NCI-H345 treated with DMSO at 0.1 percent for 48 hours (cell line): ENCODE data around the gene TOP3B.
A peak's percentile ranks its signal among the peaks of the same experiment; 100 is the strongest.
"Not testable (repeated sequence)": the region's sequence is repeated elsewhere in the genome, so short reads cannot be mapped to it uniquely, and the experiment has no call there.

Source experiments
- DNase-seq: peaks from one replicate; lab custom pipeline; 2025; ENCODE audit not compliant: unreplicated experiment; lab: John Stamatoyannopoulos, UW

Gene TOP3B

DNA sequence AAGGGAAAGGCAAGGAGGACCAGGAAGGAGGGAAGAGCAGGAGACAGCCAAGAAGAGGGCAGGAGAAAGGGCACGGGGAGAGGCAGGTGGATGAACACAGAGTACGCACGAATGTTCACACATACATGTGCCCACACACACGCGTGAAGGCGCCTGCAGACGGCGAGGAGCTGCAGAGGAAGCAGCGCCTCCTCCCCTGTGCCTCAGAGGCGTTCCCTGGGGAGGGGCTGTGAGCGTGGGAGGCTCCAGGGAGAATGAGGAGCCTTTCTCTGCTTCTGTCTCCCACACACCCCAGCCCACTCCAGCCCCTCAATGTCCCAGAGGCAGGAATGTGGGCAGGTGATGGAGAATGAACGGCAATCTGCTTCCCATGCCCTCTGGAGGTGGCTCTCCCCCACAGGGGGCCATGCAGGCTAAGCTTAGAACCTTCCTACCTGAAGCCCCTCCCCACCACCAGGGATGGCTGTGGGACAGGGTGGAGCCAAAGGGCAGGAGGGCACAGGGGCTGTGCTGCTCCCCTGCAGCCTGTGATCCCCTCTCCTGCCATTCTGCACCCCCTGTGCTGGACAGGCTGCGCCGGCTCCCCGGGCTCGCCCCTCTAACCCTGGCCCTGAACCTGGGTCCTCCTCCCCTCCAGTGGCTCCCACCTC is 55.3 kb downstream of the TOP3B start:
- DNase-seq, result no peak

DNA sequence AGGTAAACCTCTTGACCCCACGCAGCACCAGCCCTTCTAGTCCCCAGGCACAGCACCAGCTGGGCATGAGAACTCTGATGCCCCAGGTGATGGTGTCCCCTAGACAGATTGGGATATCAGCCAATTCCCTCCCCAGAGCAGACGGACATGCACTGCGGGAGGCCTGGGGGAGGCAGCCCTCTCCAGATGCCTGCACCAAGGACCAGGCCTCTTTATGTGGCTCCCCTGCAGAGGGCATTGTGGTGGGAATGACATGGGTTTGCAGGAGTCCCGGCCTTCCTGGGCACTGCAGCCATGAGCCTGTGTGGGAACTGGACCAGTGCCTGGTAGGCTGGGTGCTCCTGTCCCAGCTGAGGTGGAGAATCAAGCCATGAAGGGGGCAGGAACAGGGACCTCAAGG is 55.9 kb downstream of the TOP3B start:
- DNase-seq, result peak; percentile 12

DNA sequence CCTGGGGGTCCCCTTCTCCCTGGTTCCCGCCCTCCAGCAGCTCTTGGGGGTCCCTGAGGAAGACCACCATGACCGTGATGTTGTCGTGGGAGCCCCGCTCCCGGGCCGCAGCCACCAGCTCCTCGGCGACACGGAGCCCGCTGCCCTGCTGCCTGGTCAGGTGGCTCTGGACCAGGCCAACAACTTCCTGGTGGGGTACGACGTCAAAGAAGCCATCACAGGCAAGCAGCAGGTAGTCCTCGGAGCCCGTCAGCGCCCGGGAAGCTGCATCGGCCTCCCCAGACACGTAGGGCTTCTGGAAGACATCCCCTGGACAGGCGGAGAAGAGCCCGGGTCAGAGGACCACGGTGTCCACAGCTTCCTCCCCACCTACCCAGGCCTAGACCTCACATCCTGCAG is 59.4 kb downstream of the TOP3B start:
- no peak for DNase-seq

DNA sequence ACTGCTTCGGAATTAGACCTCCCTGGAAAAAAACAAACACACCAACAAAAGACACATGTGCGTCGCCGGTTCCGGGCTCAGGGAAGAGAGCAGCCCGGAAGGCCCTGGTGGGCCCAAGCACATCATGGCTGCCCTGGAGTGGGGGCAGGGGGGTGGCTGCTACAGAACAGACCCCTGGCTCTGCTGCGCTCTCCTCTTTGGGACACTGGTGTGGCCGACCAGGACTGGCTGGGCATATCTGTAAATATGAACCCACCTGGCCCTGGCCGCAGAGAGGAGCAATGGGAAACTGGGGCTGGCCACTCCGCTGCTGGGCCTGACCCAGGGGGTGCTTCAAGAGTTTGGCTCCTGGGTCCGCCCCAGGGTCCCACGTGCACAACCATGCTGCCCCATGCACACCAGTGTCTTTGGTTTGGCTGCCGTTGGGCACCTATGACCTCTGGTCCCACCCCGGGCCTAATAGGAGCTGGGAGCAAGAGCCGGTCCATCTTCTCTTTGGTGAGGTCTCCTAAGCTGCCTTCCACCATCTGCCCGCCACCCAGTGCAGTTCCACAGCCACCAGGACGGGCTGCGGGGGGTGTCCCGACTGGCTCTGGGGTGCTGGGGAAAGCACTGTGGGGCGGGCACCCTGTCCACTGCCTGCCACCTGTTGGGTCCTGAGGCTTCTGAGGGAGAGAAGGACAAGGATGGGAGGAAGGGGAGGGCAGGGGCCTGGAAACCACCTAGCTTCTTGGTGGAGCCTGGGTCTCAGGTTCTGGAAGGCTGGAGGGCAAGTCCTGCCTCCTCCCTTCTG is 60.0 kb downstream of the TOP3B start:
- no peak for DNase-seq

DNA sequence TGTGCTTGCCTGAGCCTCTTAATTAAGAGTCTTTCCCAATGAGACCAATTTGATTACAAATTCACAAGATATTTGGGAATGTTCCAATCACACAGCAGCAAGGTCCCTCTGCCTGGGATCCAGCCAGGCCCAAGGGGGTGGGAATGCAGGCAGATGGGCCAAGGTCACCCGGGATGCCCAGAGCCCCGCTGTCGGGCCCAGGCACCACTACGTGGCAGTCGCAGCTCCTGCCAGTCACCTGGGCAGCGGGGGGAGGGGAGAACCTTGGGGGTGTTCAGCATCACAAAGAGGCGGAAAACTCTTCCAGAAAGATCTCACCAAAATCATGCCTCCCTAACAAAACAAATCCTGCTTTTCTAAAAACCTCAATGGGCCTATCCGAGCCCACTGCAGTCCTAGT is 60.9 kb downstream of the TOP3B start:
- no peak for DNase-seq

DNA sequence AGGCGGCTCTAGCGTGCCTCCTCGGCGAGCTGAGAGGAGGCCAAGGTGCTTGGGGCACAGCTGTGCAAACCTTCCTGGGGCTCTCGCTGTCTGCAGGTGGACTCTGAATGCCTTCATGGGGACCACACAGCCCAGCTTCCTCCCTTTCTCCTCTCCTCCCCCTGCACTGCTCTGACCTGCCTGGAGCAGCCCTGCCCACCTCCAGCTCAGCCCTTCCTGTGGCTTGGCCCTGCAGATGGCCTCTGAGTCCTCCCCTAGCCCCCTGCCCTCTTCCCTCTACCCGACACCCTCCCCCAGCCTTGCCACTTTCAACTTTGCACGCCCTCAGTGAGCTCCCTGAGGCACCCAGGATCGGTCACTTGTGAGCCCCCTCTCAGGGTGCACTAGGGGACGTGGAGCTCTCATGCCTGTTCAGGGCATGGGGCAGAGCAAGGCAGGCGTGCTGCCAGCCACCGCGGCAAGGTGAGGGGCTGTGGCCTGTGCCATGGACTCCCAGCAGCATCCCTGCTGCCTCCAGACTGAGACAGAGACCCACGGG is 61.3 kb downstream of the TOP3B start:
- no peak for DNase-seq

DNA sequence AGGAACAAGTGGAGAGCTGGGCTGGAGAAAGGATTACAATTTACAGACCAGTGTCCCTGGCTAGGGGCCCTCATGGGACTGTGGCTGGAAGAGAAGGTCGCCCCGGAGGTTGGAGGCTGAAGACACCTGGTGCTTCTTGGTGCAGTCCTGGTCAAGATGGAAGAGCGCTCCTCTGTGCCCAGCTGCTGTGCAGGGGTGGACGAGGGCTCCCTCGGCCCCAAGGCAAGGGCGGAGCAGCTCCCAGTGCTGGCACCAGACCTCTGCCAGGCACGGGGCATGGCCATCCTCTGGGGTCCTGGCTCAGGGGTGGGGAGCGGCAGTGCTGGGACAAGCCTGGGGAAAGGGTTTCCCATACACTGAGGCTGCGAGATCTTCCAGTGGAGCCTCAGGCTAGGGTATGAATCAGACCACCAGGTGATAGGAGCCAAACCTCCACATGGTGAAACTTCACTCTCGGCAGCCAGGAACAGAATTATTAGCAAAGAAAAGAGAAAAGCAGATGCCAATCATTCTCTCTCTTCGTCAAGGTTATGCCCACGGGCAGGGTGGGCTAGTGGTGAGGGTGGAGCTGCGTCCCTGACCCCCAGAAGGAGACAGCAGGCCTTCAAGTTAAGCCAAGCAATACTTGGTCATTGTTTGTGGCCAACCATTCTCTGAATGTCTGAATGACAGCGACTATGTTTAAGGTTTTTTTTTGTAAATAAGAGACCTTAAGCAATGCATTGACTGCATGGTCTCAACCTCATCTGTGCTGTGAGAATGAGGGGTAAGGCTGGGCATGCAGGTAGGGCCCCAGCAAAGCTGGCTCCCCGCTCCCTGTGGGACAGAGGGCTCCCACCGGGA is 62.0 kb downstream of the TOP3B start:
- DNase-seq, result no peak

DNA sequence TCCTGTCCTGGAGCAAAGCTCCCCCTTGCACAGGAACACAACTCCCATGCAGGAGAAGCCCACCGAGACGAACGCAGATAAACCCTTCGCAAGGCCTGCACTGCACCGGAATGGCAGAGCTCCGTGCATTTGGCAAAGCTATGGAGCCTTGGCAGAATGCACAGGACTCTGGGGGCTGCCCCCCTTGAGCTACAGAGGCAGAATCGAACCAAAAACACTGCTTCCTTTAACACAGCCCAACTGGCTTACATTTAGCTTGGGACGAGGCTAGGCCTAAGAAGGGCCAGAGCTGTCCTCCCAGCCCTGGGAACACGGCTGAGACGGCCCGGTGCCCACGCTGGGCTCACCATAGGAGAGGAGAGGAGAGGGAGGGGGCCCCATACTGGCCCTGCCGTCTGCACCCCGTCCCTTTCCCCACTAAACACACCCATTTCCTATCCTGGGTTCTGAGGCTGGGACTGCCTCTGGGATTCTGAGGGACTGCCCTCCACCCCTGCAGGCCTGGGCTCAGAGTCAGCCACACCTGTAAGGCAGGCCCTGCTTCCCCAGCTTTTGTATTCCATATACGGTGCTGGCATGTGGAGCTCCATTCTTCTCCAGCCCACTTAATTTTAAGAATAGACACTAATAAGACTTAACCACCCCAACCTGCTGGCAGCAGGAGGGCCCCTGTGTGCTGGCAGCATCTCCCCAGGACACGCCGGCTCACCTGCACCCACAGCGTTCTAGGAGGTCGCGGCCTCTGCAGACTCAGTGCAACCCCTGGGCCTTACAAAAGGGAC is 62.9 kb downstream of the TOP3B start:
- DNase-seq, result no peak

DNA sequence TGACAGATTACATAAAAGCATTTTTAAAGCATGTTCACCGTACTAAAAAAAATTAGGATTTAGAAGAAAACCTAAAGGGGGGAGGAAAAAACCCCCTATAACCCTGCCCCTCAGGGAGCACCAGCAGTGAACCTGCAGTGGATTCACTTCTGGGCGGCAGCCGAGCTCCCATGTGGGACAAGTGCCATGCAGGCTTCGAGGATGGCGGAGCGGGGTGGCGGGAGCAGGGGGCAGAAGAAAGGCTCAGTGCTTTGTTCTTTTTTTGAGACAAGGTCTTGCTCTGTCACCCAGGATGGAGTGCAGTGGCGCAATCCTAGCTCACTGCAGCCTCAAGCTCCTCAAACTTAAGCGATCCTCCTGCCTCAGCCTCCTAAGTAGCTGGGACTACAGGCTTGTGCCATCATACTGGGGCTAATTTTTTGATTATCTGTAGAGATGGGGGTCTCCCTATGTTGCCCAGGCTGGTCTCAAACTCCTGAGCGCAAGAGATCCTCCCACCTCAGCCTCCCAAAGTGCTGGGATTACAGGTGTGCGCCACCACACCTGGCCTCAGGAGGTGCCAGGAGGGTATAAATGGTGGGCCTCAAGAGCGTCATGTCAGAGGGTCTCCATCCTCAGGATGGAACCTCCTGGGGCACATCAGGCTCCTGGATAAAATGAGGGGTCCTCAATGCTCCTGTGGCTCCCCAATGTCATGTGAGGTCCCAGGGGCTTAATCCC is 64.0 kb downstream of the TOP3B start:
- DNase-seq, result no peak

DNA sequence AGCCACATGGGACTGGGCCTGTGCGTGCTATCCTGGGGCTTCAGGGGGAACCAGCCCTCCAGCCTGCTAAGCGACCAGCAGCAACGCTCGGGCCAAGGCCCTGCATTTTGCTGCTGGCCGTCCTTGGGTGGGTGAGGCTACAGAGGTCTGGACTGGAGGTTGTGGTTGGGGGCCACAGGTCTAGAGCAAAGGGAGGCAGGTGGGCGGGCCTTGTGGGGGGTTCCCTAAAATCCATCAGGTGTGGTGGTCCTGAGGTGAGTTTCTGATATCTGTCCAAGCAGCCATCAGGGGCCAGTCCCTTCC is 64.7 kb downstream of the TOP3B start:
- DNase-seq, result no peak

DNA sequence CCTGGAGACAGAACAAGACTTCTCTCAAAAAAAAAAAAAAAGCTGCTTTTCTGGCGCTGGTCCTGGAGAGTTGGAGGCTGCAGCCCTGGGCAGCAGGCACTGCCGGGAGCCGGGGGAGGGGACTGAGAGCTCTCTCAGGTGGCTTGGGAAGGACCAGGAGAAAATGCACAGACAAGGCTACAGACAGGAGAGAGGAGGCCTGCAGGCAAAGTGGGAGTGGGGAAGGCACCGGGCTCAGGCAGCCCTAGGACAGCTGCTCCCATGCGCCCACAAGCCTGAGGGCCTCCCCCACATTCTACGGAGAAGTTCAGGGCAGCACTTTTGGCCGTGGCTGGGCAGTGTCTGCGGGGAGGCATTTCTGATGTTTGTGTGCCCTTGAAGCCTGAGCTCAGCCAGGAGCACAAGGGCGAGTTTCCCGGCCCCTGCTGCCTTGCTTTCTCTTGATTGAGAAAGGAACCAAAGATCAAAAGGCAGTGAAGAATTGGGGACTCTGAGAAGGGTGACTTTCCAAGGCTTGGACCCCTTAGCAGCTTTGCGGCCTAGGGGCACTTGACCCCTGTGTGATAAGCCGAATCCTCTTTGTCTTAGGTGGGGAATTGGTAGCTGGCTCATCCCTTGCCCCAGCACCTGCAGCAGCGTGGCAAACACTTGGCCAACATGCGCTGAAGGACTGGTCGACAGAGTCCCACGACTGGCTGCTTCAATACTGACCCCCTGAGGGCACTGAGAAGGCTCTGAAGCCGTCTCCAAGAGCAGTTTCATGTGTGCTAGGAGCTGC is 65.2 kb downstream of the TOP3B start:
- DNase-seq, result no peak

DNA sequence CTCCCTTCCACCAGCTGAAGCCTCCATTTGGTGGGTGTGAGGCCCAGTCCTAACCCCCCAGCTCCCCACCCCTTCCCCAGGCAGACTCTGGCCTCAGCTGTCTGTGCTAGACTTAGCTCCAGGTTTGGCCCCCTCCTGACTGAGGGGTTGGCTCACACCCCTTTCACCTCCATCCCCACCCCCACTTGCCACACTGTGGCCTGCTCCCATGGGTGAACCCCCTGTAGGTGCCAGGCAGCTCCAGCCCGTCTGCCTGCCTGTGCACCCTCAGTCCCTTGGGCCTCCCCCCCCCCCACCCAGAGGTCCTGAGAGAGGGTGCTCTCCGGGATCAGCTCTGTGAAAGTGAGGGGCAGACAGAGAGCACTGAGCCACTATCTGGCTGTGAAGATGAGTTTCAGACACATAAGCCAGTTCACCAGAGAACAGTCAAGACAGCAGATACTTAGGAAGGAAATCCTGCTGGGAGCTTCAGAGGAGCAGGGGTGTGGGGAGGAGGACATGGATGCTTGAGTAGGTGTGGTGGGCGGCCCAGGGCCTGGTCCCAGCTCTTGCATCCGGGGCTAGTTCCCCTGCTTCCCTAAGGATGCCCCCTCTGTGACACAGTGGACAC is 66.2 kb downstream of the TOP3B start:
- no peak for DNase-seq

DNA sequence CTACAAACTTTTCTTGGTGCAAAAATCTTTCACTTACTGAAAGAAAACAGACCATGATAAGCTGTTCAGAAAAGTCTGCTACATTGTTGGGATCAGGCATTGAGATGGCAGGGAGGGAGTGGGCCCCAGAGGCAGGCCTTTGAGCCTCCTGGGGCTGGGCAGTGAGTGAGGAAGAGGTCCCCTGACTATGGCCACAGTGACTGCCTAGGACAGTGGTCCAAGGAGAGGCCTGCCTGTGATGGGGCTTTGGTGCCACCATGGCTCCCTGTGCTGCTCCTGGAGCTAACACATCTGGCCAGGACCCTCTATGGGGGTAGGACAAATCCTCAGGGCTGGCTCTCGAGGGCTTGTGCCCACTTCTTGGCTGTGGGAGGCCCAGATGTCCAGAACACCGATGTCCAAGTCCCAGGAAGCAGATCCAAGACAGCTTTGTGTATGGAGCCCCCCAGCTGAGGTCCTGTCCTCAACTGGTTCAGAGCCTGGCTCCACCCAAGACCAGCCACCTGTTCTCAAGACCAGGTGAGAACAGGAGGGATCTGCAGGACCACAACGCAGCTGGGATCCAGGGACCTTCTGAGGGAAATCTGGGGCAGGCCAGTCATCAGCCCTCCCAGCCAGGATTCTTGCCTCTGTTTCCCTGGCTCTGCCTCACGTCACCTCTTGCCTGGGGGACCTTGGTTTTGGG is 66.8 kb downstream of the TOP3B start:
- DNase-seq, result no peak

DNA sequence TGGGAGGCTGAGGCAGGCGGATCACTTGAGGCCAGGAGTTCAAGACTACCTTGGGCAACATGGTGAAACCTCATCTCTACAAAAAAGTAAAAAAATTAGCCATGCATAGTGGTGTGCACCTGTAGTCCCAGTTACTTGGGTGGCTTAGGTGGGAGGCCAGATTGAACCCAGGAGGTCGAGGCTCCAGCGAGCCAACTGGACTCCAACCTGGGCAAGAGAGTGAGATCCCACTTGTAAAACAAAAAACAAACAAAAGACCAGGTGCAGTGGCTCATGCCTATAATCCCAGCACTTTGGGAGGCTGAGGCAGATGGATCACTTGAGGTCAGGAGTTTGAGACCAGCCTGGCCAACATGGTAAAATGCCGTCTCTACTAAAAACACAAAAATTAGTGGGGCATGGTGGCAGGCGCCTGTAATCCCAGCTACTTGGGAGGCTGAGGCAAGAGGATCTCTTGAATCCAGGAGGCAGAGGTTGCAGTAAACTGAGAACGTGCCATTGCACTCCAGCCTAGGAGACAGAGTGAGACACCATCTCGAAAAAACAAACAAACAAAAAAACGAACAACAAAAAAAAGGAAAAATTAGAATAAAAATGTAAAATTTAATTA is 68.4 kb downstream of the TOP3B start:
- DNase-seq, result not testable (repeated sequence)

DNA sequence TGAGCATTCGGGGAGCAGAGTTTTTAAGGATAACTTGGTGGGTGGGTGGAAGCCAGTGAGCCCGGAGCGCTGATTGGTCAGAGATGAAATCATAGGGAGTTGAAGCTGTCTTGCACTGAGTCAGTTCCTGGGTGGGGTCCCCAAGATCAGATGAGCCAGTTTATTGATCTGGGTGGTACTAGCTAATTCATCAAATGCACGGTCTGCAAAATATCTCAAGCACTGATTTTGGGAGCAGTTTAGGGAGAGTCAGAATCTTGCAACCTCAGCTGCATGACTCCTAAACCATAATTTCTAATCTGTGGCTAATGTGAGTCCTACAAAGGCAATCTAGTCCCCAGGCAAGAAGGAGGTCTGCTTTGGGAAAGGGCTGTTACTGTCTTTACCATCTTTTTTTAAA is 72.2 kb downstream of the TOP3B start:
- not testable (repeated sequence) for DNase-seq

DNA sequence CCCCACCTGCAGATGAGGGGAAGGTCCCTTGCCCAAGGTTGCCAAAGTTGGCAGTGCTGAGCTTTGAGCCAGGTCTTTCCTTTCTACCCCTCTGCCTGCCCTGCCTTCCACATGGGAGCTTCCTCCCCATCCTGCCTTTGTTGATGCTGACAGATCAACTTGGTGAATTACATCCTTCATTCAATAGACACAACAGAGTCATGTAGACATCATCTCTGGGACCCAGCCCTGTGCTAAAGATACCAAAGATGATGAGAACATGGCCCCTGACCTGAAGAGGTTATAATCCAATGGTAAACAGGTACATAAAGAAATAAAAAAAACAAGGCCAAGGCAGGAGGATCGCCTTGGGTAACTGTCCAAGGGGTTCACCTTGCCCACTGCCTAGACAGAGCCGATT is 72.7 kb downstream of the TOP3B start:
- DNase-seq, result no peak

DNA sequence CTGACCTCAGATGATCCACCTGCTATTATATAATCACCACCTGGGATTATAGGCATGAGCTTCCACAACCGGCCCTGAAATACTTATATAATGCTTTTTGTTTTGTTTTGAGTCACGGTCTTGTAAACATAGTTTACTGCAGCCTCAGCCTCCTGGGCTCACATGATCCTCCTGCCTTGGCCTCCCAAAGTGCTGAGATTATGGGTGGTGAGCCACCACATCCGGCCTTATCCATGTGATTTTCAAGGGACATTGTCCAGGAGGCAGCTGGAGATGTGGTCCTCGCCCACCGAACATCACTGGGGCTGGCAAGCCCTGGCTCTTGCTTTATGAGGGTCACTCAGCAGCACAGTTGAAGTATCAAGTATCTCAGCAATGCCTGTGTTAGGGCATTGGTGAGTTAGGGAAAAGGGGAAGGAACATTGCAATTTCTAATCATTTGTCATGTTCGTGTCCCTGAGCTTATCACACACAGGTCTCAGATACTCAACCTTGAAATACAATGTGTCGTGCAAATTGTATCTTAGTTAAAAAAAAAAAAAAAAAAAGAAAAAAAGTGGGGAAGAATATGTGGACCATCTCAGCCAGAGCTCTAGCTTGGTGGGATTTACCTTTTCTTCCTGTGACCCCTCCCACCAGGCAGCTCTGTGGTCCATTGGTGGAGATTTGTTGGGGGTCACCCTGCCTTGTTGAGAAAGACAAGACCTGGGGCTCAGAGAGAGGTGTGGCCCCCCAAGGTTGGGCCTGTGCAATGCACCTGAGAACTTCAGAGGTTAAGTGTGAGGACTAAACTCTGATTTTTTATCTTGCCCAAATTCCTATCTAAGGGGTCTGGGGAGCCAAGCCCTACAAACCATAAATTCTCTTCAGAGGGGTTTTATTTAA is 74.7 kb downstream of the TOP3B start:
- DNase-seq, result no peak
